Fibroblast of upper back skin (primary cell): ENCODE measurements around the gene HOXC10.

Source experiments
- DNase-seq: peaks from one replicate; pipeline ENCODE4 v3.0.0-alpha.2; 2013

The HOXC10 gene

DNA sequence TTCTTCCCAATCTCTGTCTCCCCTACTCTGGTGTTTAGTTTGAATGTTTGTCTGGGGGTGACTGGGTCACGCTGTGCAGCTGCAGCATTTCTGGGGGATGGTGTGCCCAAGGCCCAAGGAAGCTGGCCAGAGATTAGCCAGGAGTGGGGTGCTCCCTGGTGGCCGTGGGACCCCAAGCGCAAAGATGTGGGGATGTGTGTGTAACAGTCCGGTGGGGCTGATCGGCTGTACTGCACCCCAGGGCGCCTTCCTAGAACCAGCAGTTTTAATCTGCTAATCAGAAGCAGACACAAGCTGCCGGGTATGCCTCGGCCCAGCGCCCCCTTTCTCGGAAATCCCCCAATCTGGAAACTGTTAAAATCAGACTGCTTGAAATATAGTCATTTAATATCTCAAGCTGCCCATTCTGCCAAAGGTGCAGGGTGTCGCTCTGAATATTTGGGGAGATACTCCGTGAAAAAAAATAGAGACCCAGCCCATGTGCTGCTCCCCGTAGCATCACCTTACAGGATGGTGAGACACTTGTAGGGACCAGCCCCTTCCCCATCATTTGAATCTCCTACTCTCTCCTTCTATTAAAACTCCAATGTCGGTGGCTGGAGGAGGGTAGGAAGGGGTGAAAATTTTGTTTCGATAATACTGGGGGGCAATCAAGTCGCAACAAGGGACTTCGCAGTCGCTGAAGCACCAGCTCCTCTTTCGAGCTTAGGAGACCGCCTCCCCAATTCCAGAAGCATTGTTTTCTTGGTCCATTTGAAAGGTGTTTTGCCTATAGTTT, 19.3 kb downstream of the HOXC10 start:
- peak; percentile 42 for DNase-seq

DNA sequence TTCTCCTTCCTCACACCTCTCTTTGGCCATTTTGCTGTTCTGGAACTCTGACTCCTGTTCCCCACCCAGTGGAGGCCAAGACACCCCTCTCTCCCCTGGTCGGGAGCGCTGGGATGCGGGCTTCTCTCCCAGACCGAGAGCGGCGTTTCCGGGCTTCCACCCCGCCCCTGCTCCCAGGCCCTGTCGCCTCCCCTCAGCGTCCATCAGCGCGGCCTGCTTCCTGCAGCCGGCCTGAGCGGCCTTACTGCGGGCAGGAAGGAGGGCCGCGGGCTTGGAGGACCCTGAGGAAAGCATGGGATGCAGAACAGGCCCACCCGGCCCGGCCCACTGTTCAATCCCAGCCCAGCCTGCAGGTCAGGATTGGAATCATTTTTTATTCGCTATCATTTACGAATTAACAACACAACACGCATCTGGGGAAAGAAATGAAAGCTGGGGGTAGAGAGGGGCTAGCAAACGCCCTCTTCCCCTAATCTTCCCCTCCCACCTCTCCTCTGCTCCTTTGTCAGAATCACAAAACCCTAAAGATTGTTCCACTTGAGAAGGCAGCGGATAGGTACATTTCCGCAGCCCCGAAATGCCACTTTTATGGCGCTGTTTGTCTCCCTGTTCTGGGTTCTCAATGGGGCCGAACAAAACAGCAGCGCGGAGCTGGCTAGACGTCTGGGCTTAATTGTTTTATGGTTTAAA, 20.0 kb downstream of the HOXC10 start:
- DNase-seq, result peak; percentile 45

DNA sequence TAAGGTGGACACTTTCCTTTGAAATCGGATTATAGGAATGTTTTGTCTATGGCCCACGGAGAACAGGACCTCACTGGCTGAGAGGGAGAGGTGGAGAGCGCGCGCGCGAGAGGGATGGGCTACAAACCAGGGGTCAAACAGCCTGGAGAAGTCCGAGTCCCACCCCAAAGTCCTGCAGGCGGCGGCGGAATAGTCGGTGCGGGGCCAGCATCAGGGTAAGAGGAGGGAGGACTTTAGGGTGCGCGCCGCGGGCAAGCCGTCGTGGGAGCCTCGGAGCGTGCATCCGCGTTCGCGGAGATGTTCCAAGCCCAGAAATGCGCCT, 20.5 kb downstream of the HOXC10 start:
- no peak for DNase-seq

GRCh38 chr12:54005853-54006558, 21.1 kb downstream of the HOXC10 start:
- DNase-seq, result peak; percentile 83

DNA sequence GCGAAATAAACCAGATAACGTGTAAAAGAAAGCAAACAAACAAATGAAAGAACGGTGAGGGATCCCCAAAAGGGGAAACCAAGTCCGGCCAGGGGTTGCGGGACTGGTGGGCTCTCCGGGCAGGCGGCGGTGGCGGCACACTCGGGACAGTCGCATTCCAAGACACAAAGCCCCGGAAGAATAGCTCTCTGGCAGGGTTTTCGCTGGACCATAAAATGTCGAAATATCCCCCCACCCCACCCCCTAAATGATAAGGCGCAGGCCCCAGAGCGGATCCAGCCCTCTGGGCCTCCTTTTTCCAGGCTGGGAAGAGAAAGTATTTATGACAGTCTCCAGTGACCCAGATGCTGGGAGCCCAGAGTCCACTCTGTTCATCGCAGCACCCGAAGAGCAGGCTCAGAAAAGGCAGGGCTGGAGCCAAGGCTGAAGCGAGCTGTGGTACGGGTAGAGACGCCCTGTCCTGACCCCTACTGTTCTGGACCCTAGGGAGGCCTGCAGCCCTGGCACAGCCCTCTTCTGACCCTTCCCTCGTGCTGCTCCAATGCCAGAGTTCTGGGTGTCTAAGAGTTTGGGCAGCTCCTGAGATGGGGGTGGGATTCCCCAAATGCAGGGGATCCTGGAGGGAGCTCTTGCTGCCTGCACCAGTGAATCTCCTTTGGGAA, 21.7 kb downstream of the HOXC10 start:
- no peak for DNase-seq

- no peak for DNase-seq
These were observed 22.8 kb downstream of the HOXC10 start for GRCh38 chr12:54007538-54008259.

GRCh38 chr12:54008260-54008552, 23.3 kb downstream of the HOXC10 start:
- DNase-seq, result no peak

- DNase-seq, result no peak
These were observed 24.5 kb downstream of the HOXC10 start for GRCh38 chr12:54009171-54010052.

DNA sequence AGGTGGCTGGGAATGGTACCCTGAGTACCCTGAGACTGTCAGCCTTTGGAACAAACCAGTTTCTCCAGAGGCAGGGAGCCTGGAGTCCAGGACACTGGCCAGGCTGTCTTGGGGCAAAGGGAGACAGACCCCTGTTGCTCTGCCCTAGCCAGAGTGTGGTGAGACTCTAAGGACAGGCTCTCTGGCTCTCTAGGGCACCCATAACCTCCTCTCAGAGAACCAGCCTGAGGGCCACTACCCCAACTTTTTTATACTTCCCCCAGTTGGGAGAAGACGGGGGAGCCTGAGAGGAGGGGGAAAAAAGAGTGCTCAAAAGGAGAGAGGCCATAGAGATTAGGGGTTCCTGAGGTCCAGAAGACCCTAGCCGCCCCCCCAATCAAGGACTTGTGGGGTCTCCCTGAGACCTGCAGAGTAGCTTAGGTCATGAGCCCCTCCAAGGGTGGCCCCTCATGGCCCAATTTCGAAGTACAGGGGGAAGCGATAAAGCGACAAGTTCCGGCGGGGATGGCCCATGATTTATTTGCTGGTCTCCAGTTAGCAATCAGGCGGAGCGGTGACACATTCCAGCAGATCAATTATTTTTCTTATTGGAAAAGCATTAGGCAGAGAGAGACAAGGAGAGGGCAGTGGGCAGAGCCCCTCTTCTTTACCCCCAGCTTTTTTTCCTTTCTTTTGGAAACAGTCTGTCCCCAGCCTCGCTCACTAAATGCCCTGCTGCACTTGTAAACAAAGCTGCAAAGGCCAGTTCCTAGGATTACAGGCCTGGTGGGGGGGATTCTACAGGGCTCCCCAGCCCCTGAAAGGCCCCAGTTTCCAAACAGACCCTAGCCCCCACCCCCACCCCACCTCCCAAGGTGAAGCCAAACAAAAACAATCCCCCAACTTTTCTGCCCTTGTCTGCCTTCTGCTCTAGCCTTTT, 25.4 kb downstream of the HOXC10 start:
- no peak for DNase-seq

DNA sequence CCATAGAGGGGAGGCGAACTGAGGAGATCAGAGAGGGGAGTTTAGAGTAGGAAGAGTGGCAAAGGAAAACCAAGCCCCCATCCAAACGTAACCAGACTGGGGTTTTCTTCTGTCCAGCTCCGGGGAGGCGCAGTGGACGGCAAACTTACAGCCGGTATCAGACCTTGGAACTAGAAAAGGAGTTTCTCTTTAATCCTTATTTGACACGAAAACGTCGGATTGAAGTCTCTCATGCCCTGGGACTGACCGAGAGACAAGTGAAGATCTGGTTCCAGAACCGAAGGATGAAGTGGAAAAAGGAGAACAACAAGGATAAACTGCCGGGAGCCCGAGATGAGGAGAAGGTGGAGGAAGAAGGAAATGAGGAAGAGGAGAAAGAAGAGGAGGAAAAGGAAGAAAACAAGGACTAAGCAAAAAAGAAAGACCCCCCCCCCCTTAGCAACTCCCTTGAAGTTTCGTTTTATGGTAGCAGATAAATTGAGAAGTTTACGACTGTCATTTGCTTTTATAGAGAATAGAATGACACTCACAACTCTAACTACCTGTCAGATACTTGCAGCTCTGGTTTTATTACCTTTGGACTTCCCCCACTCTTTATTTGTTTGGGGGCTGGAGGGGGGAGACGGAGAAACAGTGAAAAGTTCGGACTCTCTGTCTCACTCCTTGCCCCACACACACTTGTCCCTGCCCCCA, 26.2 kb downstream of the HOXC10 start:
- no peak for DNase-seq

DNA sequence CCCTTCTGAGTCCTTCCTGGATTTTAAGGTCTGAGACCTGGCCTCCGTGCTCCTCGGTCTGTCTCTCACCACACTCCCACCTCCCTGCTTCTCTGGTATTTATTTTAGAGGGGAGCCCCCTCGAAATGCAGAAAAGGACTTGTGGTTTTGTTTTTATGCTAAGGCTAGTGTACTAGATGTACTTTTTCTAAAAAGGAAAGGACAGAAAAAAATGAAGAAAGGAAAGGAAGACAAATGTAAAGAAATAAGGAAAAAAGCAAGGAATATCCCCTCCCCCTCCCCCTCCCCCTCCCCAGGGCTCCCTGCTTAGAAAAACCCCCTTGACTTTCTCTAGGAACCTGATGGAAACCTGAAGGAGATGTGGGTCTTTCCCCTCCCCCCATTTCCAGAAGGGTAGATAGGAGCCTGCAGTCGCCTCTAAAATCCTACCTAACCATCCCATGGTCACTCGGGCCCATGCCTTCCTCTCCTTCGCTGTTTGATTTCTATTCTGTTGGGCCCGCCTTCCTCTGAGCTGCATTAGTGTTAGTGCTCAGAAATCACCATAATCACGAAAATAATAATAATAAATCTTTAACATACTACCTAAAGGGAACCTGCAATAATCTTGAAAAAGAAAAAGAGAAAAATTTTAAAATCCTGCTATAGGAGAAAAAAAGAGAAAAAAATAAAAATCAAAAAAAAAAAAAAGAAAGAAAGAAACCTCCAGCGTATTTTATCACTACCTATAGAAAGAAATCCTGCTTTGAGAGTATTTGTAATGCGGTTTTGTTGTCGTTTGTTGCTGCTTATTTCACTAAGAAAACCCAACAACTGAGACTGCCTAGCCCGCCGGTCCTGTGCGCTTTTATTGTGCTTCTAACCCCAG, 27.0 kb downstream of the HOXC10 start:
- DNase-seq, result no peak

DNA sequence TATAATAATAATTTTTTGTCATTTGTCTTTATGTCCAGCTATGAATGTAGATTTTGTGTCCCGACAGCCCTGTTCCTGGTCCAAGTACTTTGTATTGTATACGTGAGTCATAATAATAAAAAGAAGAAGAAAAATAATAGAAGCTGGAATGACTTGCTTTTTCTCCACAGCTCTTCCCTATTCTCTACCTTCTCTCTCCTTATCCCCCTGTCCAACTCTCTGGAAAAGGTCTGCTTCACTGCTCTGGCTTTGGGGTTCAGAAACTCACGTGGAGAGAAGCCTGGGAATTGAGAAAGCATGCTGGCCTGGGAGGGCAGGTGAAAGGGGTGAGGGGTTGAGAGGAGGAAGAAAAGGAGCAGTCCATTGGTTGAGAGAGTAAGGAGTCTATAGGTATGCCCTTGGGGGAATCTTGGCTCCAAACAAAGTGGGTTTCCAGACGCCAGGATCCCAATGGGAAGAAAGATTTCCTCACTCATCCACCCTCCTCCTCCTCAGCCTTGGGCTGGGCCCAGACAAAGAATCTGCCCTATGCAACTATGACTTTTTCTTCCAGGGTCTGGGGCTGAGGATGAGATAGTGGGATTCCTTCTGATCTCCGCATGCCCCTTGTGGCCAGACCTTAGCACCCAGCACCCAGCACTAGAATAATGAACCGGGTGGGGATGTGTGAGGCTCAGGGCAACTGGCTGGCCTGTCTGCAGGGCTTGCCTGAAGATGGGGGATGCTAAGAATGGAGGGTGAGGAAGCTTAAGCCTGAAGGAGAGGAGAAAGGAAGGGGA, 27.9 kb downstream of the HOXC10 start:
- no peak for DNase-seq

DNA sequence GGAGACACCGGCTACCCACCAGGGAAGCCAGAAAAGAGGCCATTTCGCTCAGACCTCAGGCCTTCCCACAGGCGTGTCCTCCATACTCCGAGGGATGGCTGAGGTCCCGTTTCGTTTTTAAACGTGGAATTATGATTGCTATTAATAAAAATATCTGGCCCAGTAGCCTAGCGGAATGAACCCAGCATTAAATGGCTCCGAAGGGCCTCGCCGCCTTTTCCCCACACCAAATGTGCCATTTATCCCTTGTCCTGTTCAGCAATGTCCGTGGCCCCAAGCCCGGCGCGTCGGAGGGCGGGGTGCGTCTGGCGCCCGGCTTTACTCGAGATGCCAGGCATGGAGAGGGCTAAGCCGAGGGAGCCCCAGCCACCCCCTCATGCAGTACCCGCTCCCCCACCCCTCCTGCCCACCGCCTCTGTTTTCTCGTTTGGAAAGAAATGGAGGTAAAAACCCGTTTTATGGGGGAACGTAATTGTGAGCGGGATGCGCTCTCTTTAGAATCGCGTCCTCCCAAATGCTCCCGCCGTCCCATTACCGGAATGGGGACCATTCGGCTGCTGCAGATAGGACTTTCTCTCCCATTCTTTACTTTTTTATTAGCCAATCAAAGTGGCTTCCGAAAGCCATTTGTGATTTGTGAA, 29.6 kb downstream of the HOXC10 start:
- no peak for DNase-seq

DNA sequence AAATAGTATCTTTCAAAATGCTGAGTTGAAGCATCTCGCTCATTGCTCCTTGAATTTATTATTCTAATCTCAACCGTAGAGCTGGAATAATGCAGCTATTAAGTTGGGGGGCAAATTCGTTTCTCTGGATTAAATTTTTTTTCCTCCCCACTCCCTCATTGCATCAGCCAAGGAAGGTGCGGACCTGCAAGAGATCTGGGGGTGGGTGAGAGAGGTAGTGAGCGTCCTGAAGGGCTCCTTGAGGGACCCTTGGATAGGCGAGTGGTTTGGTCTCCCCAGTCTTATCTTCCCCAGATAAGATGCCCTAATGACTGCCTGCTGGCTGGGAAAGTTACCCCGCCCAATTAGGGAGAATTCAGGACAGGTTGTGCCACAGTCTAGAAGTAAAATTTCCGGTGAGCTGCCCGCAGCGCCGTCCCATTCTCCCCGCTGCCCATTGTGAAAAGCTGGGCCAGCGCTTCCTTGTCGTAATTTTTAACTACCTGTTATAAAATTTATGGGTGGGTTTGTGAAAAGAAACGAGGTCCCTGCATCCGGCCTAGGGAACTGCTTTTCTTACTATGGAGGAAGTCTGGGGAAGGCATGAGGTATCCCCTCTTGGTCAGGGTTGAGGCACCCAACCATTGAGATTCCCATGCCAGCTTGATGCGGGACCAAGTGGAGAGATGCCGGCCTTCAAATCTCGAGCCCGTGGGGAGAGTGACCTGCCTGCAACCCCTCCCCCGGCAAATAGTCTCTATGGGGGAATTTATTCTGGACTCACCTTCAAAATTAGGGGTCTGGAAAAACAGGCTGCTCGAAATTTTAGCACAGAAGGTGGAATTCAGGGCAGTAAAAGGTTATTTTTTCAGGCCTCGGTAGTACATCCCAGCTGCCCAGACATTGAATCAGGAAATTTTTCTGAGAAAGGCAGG, 30.3 kb downstream of the HOXC10 start:
- DNase-seq, result no peak

GRCh38 chr12:54016051-54016450, 31.1 kb downstream of the HOXC10 start:
- no peak for DNase-seq

DNA sequence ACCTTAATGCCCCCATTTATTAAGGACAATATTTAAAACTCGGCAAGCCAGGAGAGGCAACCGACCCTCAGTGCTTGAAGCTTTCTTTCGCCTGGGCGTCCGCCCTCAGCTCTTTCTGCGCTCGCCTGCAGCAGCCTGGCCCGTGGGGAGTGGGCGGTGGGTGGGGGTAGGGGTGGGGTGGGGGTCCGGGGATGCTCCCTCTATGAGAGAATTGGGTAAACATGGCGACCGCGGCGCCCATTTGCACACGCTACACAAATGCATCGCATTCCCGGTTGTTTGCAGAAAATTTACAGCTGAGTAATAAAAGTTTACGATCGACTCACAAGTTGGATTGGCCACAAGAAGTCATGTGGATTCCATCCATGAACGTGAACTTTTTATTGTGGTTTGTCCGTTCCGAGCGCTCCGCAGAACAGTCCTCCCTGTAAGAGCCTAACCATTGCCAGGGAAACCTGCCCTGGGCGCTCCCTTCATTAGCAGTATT, 31.6 kb downstream of the HOXC10 start:
- DNase-seq, result peak; percentile 95
